Measurements from ENCODE around the gene COX11.

GRCh38 chr17:55002458-55002857 is 34.0 kb upstream of the COX11 start:
- TF ChIP-seq CTCF (conservative IDR thresholded peaks at IDR 0.05 in 1 of 2, IDR thresholded peaks at IDR 0.05 in 1 of 2; ENCODE audit: low read depth in 1 of 2, low read length in 2 of 2) (no peak), EZH2 (IDR thresholded peaks at IDR 0.05; ENCODE audit: low read length, missing control alignments) (no peak)

Measured in fibroblast of lung (primary cell).